ENCODE measurements around the gene WNT3.

DNA sequence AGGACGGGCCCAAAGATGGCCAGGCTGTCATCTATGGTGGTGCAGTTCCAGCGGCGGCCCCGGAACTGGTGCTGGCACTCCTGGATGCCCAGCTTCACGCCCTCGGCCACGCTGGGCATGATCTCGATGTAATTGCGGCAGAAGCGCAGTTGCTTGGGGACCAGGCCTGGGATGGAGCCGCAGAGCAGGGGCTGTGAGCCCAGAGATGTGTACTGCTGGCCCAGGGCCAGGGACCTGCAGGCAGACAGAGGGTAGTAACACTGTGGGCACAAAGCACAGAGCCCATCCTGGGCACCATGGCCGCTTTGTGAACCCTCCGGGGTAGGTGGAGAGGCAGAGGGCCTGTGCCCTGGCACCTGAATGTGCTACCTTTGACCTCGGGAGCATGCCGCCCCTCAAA is 44.8 kb downstream of the WNT3 start:
- no peak for TF ChIP-seq CTCF (IDR thresholded peaks at IDR 0.05 in 8 of 11, conservative IDR thresholded peaks at IDR 0.05 in 3 of 11)
- no peak for TF ChIP-seq POLR2A (IDR thresholded peaks at IDR 0.05)

Data from spleen (tissue), 7 donors.